ENCODE results near the gene CD244.
"Not testable (repeated sequence)": the region's sequence is repeated elsewhere in the genome, so short reads cannot be mapped to it uniquely, and the experiment has no call there.

Gene CD244

DNA sequence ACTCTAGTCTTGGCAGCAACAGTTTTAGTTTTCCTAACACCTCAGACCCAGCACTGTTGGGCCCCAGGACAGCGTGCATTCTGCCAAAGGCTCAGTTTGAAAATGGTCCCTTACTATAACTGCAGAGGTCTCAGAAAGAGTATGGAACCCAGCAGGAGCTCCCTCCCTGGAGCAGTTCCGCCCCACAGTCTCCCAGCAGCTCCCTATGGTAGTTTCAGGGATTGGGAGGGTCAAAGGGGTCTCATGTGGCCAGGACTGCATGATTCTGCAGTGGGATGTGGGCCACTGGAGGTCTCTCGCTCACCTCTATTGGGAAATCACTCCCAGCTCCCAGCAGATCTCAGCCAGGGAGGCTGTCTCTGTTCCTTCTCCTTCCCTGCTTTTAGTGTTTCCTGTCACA lies 54.4 kb downstream of the CD244 start:
- no peak for DNase-seq

DNA sequence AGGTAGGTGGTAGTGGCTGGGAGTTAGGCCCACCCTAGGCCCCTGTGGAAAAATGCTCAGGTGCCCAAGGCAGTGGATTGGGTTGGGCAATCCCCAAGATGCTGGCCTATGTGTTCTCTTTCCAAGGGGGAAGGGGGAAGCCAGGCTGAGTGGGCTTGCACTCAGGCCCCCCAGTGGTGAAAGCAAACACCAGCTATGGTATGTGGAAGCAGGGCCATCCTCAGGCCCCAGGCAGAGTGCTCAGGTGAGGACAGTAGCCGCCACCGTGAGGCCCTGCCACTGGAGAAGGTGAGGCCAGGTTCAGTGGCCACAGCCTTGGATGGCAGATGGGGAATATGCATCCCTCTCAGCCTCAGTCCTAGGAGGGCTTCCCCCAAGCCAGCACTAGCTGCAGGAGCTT lies 54.9 kb downstream of the CD244 start:
- no peak for DNase-seq

DNA sequence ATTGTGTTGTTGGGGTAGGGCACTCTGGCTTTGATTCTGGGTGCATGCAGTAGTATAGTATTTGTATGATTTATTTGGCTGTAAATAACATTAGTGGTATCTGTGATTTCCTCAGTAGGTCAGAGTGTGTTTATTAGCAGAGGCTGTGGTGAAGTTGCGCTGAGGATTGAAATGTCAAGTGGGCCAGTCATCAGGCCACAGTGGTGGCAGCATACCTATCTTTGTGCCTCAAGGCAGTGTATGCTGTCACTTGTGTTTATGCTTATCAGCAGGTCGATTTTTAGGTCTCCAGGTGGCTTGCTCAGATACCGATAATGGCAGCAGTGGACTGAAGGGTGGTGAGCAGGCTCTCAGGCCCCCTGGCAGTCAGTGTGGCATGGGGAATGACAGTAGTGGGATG lies 55.4 kb downstream of the CD244 start:
- DNase-seq, result no peak

DNA sequence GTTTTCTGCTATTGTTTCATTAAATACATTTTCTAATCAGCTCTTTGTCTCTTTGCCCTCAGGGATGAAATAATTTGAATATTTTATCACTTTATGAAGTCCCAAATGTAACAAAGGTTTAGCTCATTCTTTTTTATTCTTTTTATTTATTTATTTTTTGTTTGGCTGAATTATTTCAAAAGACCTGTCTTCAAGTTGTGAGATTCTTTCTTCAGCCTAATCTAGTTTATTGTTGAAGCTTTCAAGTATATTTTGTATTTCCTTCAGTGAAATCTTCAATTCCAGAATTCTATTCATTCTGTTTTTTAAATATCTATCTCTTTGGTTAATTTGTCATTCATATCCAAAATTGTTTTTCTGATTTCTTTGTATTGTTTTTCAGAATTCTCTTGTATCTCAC lies 55.9 kb downstream of the CD244 start:
- DNase-seq, result no peak

DNA sequence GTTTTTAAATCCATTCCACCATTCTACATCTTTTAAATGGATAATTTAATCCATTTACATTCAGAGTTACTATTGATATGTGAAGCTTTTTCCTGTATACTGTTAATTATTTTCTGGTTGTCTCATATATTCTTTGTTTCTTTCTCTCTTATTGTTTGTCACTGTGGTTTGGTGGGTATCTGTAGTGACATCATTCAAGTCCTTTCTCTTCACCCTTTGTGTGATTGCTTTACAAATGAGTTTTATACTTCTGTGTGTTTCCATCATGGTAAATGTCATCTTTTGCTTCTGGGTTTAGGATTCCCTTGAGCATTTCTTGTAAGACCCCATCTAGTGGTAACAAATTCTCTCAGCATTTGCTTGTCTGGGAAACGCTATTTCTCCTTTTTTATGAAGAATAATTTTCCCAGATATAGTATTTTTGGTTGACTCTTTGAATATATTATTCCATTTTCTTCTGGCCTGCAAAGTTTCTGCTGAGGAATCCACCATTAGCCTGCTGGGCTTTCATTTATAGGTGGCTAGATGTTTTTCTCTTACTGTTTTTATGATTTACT lies 56.5 kb downstream of the CD244 start:
- DNase-seq, result no peak

DNA sequence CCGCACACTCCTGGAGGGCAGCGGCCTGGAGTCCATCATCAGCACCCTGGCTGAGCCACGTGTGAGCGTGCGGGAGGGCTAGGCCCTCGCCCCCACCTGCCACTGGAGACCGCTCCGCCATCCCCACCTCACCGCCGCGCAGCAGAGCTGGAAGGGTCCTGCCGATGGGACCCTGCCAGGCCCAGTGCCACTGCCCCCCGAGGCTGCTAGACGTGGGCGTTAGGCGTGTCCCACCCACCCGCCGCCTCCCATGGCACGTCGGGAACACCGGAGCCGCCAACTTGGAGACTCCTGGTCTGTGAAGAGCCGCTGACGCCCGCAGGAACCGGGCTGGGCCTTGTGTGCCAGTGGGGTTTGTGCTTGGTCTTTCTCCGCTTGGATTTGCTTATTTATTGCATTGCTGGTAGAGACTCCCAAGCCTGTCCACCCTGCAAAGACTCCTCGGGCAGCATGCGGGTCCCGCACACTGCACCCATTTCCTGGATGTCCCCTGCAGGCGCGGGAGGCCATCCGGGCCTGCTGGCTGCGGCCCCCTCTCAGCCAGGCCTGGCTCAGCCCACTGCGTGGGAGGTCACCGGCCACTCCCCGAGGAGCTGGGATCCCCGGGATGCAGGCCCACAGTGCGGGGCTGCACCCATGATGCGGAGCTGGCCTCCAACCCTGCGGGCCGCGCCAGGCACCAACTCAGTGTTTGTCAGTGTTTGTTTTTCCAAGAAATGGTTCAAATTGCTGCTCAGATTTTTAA lies 60.7 kb downstream of the CD244 start:
- no peak for DNase-seq

DNA sequence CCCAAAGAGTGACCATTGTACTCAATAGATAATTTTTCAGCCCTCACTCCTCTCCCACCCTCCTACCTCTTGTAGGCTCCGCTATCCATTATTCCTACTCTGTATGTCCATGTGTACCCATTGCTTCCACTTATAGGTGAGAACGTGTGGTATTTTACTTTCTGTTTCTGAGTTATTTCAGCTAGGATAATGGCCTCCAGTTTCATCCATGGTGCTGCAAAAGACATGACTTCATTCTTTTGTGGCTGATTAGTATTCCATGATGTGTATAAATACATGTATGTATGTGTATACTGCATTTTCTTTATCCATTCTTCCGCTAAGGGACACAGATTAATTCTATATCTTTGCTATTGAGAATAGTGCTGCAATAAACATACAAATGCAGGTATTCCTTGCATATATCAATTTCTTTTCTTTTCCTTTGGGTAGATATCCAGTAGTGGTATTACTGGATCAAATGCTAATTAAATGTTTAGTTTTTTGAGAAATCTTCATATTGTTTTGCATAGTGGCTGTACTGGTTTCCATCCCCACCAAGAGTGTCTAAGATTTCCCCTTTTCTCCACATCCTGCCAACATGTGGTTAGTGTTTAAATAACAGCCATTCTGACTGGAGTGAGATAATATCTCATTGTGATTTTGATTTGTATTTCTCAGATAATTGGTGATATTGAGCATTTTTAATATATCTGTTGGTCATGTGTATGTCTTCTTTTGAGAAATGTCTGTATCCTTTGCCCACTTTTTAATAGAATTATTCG lies 61.9 kb downstream of the CD244 start:
- DNase-seq, result peak; percentile 58

DNA sequence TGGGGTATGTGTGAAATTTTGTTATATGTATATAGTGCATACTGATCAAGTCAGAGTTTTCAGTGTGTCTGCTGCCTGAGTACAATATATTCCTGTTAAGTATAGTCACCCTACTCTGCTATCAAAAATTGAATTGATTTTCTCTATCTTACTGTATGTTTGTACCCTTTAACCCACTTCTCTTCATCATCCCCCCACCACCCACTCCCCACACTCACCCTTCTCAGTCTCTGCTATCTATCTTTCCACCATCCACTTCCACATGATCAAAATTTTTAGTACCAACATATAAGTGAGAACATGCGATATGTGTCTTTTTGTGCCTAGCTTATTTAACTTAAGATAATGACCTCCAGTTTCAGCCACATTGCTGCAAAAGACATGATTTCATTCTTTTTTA lies 62.5 kb downstream of the CD244 start:
- no peak for DNase-seq

DNA sequence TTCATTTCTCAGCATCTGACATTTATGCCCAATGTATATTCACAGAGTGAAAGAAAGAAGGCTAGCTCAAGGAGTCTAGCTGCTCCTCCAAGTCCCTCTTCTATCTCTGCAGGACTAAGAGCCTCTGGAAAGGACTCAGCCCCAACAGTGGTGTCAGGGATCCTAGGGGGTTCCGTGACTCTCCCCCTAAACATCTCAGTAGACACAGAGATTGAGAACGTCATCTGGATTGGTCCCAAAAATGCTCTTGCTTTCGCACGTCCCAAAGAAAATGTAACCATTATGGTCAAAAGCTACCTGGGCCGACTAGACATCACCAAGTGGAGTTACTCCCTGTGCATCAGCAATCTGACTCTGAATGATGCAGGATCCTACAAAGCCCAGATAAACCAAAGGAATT lies 63.0 kb downstream of the CD244 start:
- no peak for DNase-seq

DNA sequence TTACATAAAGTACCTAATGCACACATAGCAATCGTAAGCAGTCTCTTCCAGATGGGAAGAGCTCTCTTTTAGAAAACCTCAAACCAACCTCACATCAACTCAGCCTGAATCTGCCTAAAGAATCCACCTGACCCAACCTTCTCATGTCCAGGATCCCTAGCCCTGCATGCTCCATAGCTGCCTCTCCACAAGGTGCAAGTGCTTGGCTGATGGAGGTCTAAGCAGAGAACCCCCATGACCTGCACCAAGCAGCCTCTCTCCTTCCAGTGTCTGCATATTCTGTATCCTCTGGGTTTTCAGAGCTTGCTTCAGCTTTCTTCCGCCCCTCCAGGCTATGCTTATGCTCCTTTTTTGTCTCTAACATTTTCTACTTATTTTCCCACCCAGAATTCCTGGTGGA lies 64.2 kb downstream of the CD244 start:
- DNase-seq, result no peak

DNA sequence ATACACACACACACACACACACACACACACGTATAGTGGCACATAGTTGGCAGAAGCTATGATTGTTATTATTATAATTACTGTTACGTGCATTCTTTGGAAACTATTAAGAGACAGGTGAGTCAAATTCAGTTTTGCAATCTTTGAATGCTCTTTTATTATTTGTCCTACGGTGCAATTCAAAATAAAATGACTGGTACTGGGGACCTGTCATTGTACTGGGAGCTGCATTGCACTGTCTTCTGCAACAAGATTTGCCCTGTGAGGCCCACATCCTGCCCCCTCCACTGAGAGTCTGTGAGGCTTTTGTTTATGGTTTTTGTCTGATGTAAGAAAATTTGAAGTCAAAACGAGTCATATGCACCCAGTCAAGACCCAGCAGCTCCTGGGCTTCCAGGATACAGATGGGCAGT lies 64.8 kb downstream of the CD244 start:
- peak; percentile 69 for DNase-seq

DNA sequence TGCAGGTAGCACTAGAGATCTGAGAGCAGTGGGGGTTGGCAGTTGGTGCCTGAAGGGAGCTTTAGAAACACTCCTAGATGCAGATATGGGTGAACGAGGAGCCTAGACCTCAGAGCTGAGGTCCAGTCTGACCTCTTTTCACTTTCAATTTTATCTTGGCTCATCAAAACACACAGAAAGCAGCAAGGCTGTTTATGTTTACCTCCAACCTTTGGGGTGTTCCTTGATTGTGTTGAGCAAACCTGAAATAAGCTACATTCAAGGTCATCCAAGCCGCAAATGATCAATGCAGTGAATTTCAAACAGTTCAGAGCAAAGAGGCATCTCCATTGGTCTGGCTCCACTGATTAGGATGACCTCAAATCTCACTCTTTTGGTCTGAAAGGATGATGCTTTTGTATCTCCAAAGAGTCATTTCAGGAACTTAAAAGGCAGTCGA lies 65.4 kb downstream of the CD244 start:
- DNase-seq, result peak; percentile 17

DNA sequence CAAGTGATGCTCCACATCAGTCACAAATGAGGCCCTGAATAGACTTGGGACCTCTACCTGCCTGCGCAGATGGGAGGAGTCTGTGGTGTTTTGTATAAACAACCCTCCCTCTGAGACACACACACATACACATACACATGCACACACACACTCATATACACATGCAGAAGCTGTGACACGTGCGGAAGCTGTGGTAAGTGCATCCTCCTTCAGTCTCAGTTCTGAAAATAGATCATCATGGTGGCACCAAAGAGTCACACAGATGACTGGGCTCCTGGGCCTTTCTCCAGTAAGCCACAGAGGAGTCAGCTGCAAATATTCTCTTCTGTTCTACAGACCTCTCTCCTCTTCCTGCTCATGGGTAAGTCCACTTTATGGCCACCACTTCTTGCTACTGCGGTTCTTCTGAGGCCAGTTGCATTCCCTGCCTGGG lies 66.7 kb downstream of the CD244 start, which contains the start of gene LY9:
LY9 (plus strand) TSS at position 224 of the 433 bp plus-strand sequence; CDS start at position 238, 14 bp downstream.
- peak; percentile 94 for DNase-seq

DNA sequence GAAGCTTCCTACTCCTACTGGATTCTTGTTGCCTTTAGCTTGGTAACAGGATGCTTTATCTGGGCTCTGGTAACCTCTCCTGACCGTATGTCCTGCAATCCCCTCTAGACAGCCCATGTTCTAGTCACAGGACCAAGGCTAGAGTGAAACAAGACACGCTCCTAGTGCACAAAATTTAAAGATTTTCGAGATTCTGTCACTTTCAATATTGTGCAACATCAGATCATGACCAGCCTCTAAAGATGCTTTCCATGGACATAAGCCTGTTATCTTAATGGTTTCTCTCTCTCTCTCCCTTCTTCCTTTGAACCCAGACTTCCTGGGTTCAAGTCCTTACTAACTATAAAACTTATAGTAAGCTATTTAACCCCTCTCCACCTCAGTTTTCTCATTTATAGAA lies 68.3 kb downstream of the CD244 start:
- DNase-seq, result no peak

DNA sequence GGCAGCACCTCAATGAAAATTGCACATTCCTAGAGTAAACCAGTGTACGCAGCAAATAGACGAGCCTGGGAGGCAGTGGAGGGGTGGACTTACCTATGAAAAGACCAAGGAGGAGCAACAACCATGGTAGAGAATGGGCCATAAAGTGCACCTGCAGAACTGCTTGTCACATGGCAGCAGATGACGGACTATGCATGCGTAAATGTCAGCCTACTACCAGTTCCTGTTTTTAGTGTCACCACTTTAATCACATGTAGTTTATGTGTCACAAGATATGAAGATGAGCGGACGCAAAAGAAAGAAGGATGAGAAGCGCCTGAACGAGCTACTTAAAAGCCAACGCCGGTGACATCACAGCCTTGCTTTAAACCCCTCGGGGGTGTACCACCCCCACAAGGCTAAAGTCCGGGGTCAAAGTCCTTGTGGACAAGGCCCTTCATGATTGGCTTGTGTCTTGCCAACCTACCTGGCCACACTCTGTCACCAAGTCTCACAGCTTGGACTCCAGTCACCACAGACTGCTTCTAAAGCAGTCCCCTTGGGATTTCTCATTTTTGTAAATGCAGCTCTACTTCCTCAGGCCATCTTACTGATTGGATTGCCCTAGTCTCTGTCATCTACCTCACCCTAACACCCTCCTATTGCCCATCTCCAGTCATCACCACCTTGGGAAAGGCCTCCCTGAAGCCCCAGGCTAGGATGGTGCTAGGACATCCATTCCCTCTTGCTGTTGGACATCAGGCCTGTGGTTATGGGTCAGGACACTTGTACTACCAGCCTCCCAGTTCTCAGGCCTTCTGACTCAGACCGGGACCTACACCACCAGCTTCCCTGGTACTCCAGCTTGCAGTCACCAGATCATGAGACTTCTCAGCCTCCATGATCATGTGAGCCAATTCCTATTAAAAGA lies 72.7 kb downstream of the CD244 start:
- no peak for DNase-seq

DNA sequence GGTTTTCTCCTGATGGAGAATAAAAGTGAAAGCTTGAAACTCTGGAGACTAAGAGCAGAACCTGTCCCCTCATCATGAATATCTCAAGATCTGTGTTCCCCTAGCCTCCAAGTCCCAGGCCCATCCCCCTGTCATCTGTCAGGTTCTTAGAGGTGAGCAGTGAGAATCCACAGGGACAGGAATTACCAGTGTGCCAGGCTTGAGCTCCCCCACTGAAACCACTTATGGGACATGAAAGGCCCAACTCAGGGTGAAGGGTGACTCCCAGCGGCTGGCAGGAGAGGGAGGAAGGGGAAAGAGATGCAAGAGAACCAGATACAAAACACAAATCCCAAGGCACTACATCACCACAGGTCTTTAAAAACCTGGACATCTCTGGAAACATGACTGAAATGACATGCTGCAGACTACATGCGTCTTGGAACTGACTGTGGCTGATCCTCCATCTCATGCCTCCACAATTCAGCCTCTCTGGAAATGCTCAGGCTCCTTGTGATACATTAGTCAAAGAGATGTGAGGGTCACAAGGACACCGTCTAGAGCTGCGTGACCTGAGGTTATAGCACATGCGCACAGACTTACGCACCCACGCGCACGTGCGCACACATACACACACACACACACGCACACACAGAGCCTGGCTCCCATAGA lies 73.5 kb downstream of the CD244 start:
- no peak for DNase-seq

DNA sequence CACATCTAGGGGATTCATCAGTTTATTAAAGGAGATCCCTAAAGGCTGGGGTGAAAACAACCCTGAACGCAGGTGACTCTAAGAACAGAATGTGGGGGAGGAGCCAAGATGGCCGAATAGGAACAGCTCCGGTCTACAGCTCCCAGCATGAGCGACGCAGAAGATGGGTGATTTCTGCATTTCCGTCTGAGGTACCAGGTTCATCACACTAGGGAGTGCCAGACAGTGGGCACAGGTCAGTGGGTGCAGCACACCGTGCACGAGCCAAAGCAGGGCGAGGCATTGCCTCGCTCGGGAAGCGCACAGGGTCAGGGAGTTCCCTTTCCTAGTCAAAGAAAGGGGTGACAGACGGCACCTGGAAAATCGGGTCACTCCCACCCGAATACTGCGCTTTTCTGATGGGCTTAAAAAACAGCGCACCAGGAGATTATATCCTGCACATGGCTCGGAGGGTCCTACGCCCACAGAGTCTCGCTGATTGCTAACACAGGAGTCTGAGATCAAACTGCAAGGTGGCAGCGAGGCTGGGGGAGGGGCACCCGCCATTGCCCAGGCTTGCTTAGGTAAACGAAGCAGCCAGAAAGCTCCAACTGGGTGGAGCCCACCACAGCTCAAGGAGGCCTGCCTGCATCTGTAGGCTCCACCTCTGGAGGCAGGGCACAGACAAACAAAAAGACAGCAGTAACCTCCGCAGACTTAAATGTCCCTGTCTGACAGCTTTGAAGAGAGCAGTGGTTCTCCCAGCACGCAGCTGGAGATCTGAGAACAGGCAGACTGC lies 79.5 kb downstream of the CD244 start:
- DNase-seq, result not testable (repeated sequence)

DNA sequence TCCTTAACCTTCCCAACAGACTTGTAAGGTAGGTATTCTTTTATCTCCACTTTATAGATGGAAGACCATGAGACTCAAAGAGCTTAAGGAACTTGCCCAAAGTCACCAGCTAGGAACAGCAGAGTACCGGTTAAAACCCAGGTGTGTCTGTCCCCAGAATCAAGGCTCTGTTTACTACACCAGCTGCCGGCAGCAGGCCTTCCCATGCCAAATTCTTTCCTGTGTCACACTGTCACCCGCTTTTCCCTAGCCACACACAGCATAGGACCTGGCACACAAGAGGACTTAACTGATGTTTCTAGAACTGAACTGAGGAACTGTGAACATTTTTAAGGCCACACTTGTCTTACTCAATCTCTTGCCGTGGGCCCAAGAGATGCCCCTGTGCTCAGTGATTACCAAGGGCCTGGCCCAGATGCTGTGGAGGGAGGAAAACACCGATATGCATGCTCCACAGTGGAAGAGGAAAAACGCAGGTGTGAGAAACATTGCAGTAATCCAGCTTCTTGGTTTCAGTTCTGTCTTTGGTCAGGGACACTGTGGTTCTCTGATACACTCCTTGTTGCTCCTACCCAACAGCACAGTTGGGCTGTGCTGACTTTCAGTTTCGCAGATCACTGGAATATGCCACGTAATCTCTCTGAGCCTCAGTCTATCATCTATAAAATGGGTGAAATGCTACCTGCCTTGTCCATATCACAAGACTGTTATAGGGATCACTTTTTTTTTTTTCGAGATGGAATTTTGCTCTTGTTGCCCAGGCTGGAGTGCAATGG lies 80.6 kb downstream of the CD244 start:
- peak; percentile 49 for DNase-seq

DNA sequence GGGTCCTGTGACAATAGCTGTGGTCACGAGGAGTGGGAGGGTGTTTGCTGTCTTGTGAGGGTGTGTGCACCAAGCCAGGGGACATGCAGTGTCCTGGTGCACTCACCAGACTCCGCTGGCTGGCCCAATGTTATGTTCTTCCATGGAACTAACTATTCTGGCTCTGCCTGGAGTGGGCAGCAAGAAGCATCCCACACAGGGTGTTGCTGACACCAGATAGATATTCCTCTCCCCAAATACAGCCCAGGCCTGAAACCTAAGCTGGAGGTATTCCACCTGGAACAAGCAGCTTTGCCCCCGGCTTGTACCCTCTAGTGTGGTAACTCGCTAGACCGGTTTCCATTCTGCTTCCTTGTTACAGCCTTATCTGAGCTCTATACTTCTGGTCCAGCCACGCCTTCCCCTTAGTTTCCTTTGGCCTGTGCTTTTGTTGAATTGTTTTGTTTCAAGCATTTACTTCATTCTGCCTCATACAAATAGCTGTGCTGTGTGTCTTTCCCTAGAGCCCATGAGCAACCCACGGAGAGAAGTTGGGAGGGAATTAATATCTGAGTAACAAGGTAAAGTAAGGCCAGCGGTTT lies 81.4 kb downstream of the CD244 start:
- DNase-seq, result no peak

DNA sequence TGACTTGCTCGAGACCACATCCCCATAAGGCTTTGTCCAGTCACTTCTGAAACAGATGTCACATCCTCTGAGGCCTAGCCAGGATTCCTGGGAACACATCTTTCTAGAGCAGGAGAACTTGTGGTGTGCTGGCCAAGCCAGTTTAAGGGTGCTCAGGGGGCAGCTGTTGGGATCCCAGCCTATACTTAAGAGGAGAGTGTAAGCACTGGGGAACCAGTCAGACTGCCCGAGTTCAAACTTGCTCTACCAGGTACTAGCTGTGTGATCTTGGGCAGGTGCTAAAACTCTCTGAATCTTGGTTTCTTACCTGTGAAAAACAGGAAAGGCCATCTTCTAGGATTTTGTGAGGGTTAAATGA lies 82.3 kb downstream of the CD244 start:
- no peak for DNase-seq
